WTC11 (cell line): ENCODE measurements around the gene STUB1. TPM values are rescaled to one million over a fixed set of nuclear protein-coding genes. Genes with fewer than 3 reads are reported as not detected.

ENCODE experiments used
- ATAC-seq: fragments of 200-7000 bp; cut with Tn5 transposase; 2 replicates; pipeline ENCODE4 v1.10.0; 2021; ENCODE audit warnings: mild to moderate bottlenecking, moderate library complexity
- CTCF ChIA-PET: fragments of 300-600 bp; sonication (Branson Sonifier 250); formaldehyde crosslinking; loops from one replicate; lab custom pipeline; 2021; ENCODE audit warnings: antibody characterized with exemption; lab: Charles Lee
- POLR2A ChIA-PET: fragments of 350-600 bp; sonication (Branson Sonifier 250); formaldehyde crosslinking; loops from one replicate; lab custom pipeline; 2021; ENCODE audit warnings: antibody characterized with exemption; lab: Charles Lee
- DNase-seq: peaks from one replicate; pipeline ENCODE4 v3.0.0; 2021; ENCODE audit warnings: low spot score
- H3K27ac Mint-ChIP-seq: 2 replicates; pipeline ENCODE4 v1.8.0; 2021; ENCODE audit warnings: mixed read lengths
- H3K27me3 Mint-ChIP-seq: 2 replicates; pipeline ENCODE4 v1.8.0; 2021; ENCODE audit warnings: low read depth, mild to moderate bottlenecking, moderate library complexity, mixed read lengths
- H3K36me3 Mint-ChIP-seq: 2 replicates; pipeline ENCODE4 v1.8.0; 2021; ENCODE audit warnings: mixed read lengths
- H3K4me1 Mint-ChIP-seq: 2 replicates; pipeline ENCODE4 v1.8.0; 2022; ENCODE audit warnings: mixed read lengths
- H3K4me3 Mint-ChIP-seq: 2 replicates; pipeline ENCODE4 v1.8.0; 2021; ENCODE audit warnings: mild to moderate bottlenecking, moderate library complexity, mixed read lengths
- H3K9me3 Mint-ChIP-seq: 2 replicates; pipeline ENCODE4 v1.8.0; 2021; ENCODE audit warnings: mixed read lengths
- ETV6 ChIP-seq: sonication (generic); formaldehyde crosslinking; IDR thresholded peaks from 2 replicates; pipeline ENCODE4 v1.8.1; 2022; ENCODE audit warnings: mild to moderate bottlenecking, missing genetic modification reagents
- FOXJ3 ChIP-seq: sonication (generic); formaldehyde crosslinking; IDR thresholded peaks from 2 replicates; pipeline ENCODE4 v1.9.0; 2021; ENCODE audit warnings: missing genetic modification reagents, mild to moderate bottlenecking, borderline replicate concordance
- GRHL2 ChIP-seq: fragments of 250-450 bp; sonication (Bioruptor Pico); IDR thresholded peaks from 2 replicates; pipeline ENCODE4 v1.8.0; 2022; ENCODE audit warnings: mild to moderate bottlenecking, moderate library complexity; ENCODE audit not compliant: insufficient replicate concordance, severe bottlenecking
- NR2C2 ChIP-seq: sonication (generic); formaldehyde crosslinking; IDR thresholded peaks from 2 replicates; pipeline ENCODE4 v1.8.0; 2022; ENCODE audit warnings: mild to moderate bottlenecking, missing genetic modification reagents
- PRRX2 ChIP-seq: fragments of 250-450 bp; sonication (Bioruptor Pico); IDR thresholded peaks from 2 replicates; pipeline ENCODE4 v1.8.0; 2021; ENCODE audit warnings: mild to moderate bottlenecking
- ZNF317 ChIP-seq: sonication (generic); formaldehyde crosslinking; IDR thresholded peaks from 2 replicates; pipeline ENCODE4 v1.8.1; 2023; ENCODE audit warnings: low read depth, mild to moderate bottlenecking, moderate library complexity, missing genetic modification reagents, borderline replicate concordance
- ZNF416 ChIP-seq: fragments of 250-450 bp; sonication (Bioruptor Pico); IDR thresholded peaks from 2 replicates; pipeline ENCODE4 v1.9.0; 2021; ENCODE audit warnings: mild to moderate bottlenecking, inconsistent platforms
- ZNF423 ChIP-seq: fragments of 250-450 bp; sonication (Bioruptor Pico); IDR thresholded peaks from 2 replicates; pipeline ENCODE4 v2.1.2; 2022; ENCODE audit warnings: mild to moderate bottlenecking, moderate library complexity
- ZNF671 ChIP-seq: fragments of 250-450 bp; sonication (Bioruptor Pico); IDR thresholded peaks from 2 replicates; pipeline ENCODE4 v1.8.0; 2021; ENCODE audit warnings: mild to moderate bottlenecking
- total RNA-seq: library from RNA; stranded (reverse); gene quantifications from 3 replicates; pipeline ENCODE4 v1.2.3, GENCODE V29; 2021
- TF ChIP-seq, protein P1 (sequence below): fragments of 250-450 bp; sonication (Bioruptor Pico); IDR thresholded peaks from 2 replicates; pipeline ENCODE4 v2.1.2; 2022; ENCODE audit warnings: mild to moderate bottlenecking, moderate library complexity
- TF ChIP-seq, protein P2 (sequence below): sonication (generic); formaldehyde crosslinking; IDR thresholded peaks from 2 replicates; pipeline ENCODE4 v1.8.0; 2022; ENCODE audit warnings: mild to moderate bottlenecking, missing genetic modification reagents
- TF ChIP-seq, protein P3 (sequence below): sonication (generic); formaldehyde crosslinking; IDR thresholded peaks from 2 replicates; pipeline ENCODE4 v1.8.0; 2022; ENCODE audit warnings: mild to moderate bottlenecking, missing genetic modification reagents
- TF ChIP-seq, protein P4 (sequence below): sonication (generic); formaldehyde crosslinking; IDR thresholded peaks from 2 replicates; pipeline ENCODE4 v1.8.1; 2023; ENCODE audit warnings: mild to moderate bottlenecking, missing genetic modification reagents, moderate library complexity
- TF ChIP-seq, protein P5 (sequence below): fragments of 250-450 bp; sonication (Bioruptor Pico); IDR thresholded peaks from 2 replicates; pipeline ENCODE4 v1.9.0; 2021; ENCODE audit warnings: mild to moderate bottlenecking, borderline replicate concordance
- TF ChIP-seq, protein P6 (sequence below): sonication (generic); formaldehyde crosslinking; IDR thresholded peaks from 2 replicates; pipeline ENCODE4 v1.8.0; 2023; ENCODE audit warnings: missing genetic modification reagents, mild to moderate bottlenecking, borderline replicate concordance
- TF ChIP-seq, protein P7 (sequence below): sonication (generic); formaldehyde crosslinking; IDR thresholded peaks from 2 replicates; pipeline ENCODE4 v1.8.1; 2022; ENCODE audit warnings: mild to moderate bottlenecking, moderate library complexity, missing genetic modification reagents

Gene STUB1
- total RNA-seq, 1 experiment from 2014 or later = 88.2 TPM

DNA sequence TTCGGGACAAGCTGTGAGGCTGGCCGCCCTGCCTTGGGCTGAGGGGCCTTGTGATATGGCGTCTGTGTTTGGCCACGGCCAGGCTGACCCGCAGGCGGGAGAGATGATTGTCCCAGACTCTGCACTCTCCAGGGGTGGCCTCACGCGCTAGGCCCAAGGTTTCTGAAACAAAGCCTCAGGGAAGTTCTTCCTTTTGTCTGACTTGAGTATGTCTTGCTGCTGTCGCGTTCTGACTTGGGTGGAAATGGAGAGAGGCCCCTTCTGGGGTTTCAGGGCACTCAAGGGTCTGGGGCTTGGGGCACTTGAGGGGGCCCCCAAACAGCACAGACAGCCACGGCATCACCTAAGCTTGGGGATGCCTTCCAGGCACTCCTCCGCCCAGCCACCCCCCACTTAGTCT is 30.9 kb downstream of the STUB1 start:
- H3K27ac Mint-ChIP-seq = no peak overlapping the region
- peaks cover 2% of the 10 kb centered on the region for H3K4me1 Mint-ChIP-seq
- no peak for ATAC-seq
- H3K9me3 Mint-ChIP-seq = no peaks in the 10 kb centered on the region
- peaks cover 64% of the 10 kb centered on the region for H3K27me3 Mint-ChIP-seq
- no peak for TF ChIP-seq ZNF671
- no peak for TF ChIP-seq FOXJ3 (CRISPR knock-in tag)
- TF ChIP-seq, protein P1, sequence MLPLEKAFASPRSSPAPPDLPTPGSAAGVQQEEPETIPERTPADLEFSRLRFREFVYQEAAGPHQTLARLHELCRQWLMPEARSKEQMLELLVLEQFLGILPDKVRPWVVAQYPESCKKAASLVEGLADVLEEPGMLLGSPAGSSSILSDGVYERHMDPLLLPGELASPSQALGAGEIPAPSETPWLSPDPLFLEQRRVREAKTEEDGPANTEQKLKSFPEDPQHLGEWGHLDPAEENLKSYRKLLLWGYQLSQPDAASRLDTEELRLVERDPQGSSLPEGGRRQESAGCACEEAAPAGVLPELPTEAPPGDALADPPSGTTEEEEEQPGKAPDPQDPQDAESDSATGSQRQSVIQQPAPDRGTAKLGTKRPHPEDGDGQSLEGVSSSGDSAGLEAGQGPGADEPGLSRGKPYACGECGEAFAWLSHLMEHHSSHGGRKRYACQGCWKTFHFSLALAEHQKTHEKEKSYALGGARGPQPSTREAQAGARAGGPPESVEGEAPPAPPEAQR (CRISPR knock-in tag) = no peak
- DNase-seq = no peak
- no peaks in the 10 kb centered on the region for H3K36me3 Mint-ChIP-seq
- ChIA-PET POLR2A (interaction anchor here (0.5 kb wide), 1 partner anchor 14 kb away, joined by 3 read pairs; no protein-coding TSS in a partner anchor), CTCF (interaction anchor here (1.3 to 8.8 kb wide), 7 partner anchors 9 to 89 kb away, joined by 3 to 90 read pairs (median 10); partner anchors contain the start of genes ANTKMT, CCDC78, CHTF18 and GNG13)
- H3K4me3 Mint-ChIP-seq = no peak overlapping the region

DNA sequence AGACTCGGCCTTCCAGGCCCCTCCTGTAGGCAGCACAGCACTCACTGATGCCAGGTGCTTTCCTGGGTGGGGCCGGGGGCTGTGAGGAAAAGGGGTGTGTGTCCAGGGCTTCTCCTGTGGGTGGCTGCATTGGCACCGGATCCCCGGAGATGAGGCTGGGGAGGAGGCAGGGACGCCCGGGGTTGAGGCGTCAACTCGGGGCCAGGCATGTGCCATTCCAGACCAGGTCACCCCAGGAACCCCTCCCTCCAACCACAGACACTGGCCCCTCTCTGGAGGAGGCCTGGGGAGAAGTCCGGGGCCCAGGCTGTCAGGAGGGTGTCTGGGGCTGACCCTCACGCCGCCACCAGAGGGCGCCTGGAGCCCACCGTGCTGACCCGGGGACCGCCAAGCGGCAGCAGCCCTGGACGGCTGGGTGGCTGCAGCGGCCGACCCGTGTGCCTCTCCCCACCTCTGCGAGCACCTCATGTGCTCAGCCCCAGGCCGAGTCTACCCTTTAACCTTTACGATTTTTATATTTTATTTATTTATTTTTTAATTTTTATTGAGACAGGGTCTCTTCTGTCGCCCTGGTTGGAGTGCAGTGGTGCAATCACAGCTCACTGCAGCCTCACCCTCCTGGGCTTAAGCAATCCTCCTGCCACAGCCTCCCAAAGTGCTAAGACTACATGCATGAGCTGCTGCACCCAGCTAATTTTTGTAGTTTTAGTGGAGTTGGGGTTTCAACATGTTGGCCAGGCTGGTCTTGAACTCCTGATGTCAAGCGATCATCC is 31.5 kb downstream of the STUB1 start:
- Mint-ChIP-seq H3K36me3 (no peaks in the 10 kb centered on the region), H3K4me1 (peaks cover 7% of the 10 kb centered on the region), H3K4me3 (no peak overlapping the region), H3K27me3 (peaks cover 62% of the 10 kb centered on the region), H3K27ac (no peak overlapping the region), H3K9me3 (no peaks in the 10 kb centered on the region)
- ChIA-PET POLR2A (interaction anchor here (0.7 kb wide), 1 partner anchor 74 kb away, joined by 3 read pairs; no protein-coding TSS in a partner anchor), CTCF (interaction anchor here (0.9 to 8.8 kb wide), 23 partner anchors 8 to 346 kb away, joined by 3 to 90 read pairs (median 6); partner anchors contain the start of genes ANTKMT, CCDC78, CHTF18 and CIAO3)
- DNase-seq (peak; percentile 90), ATAC-seq (peak; percentile 58)
- TF ChIP-seq, protein P2, sequence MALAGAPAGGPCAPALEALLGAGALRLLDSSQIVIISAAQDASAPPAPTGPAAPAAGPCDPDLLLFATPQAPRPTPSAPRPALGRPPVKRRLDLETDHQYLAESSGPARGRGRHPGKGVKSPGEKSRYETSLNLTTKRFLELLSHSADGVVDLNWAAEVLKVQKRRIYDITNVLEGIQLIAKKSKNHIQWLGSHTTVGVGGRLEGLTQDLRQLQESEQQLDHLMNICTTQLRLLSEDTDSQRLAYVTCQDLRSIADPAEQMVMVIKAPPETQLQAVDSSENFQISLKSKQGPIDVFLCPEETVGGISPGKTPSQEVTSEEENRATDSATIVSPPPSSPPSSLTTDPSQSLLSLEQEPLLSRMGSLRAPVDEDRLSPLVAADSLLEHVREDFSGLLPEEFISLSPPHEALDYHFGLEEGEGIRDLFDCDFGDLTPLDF (CRISPR knock-in tag) = no peak
- TF ChIP-seq, protein P3, sequence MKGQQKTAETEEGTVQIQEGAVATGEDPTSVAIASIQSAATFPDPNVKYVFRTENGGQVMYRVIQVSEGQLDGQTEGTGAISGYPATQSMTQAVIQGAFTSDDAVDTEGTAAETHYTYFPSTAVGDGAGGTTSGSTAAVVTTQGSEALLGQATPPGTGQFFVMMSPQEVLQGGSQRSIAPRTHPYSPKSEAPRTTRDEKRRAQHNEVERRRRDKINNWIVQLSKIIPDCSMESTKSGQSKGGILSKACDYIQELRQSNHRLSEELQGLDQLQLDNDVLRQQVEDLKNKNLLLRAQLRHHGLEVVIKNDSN (CRISPR knock-in tag) = no peak
- TF ChIP-seq, protein P4, sequence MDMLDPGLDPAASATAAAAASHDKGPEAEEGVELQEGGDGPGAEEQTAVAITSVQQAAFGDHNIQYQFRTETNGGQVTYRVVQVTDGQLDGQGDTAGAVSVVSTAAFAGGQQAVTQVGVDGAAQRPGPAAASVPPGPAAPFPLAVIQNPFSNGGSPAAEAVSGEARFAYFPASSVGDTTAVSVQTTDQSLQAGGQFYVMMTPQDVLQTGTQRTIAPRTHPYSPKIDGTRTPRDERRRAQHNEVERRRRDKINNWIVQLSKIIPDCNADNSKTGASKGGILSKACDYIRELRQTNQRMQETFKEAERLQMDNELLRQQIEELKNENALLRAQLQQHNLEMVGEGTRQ (CRISPR knock-in tag) = no peak
- no peak for TF ChIP-seq ZNF317 (CRISPR knock-in tag)
- TF ChIP-seq ZNF423 (CRISPR knock-in tag) = 0 out of 2 replicates have a peak, but pooled peaks have one; percentile 34
- no peak for TF ChIP-seq ZNF671
- TF ChIP-seq, protein P5, sequence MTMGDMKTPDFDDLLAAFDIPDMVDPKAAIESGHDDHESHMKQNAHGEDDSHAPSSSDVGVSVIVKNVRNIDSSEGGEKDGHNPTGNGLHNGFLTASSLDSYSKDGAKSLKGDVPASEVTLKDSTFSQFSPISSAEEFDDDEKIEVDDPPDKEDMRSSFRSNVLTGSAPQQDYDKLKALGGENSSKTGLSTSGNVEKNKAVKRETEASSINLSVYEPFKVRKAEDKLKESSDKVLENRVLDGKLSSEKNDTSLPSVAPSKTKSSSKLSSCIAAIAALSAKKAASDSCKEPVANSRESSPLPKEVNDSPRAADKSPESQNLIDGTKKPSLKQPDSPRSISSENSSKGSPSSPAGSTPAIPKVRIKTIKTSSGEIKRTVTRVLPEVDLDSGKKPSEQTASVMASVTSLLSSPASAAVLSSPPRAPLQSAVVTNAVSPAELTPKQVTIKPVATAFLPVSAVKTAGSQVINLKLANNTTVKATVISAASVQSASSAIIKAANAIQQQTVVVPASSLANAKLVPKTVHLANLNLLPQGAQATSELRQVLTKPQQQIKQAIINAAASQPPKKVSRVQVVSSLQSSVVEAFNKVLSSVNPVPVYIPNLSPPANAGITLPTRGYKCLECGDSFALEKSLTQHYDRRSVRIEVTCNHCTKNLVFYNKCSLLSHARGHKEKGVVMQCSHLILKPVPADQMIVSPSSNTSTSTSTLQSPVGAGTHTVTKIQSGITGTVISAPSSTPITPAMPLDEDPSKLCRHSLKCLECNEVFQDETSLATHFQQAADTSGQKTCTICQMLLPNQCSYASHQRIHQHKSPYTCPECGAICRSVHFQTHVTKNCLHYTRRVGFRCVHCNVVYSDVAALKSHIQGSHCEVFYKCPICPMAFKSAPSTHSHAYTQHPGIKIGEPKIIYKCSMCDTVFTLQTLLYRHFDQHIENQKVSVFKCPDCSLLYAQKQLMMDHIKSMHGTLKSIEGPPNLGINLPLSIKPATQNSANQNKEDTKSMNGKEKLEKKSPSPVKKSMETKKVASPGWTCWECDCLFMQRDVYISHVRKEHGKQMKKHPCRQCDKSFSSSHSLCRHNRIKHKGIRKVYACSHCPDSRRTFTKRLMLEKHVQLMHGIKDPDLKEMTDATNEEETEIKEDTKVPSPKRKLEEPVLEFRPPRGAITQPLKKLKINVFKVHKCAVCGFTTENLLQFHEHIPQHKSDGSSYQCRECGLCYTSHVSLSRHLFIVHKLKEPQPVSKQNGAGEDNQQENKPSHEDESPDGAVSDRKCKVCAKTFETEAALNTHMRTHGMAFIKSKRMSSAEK = no peak
- TF ChIP-seq GRHL2 (CRISPR knock-in tag) = no peak
- TF ChIP-seq NR2C2 (CRISPR knock-in tag) = no peak
- TF ChIP-seq, protein P6, sequence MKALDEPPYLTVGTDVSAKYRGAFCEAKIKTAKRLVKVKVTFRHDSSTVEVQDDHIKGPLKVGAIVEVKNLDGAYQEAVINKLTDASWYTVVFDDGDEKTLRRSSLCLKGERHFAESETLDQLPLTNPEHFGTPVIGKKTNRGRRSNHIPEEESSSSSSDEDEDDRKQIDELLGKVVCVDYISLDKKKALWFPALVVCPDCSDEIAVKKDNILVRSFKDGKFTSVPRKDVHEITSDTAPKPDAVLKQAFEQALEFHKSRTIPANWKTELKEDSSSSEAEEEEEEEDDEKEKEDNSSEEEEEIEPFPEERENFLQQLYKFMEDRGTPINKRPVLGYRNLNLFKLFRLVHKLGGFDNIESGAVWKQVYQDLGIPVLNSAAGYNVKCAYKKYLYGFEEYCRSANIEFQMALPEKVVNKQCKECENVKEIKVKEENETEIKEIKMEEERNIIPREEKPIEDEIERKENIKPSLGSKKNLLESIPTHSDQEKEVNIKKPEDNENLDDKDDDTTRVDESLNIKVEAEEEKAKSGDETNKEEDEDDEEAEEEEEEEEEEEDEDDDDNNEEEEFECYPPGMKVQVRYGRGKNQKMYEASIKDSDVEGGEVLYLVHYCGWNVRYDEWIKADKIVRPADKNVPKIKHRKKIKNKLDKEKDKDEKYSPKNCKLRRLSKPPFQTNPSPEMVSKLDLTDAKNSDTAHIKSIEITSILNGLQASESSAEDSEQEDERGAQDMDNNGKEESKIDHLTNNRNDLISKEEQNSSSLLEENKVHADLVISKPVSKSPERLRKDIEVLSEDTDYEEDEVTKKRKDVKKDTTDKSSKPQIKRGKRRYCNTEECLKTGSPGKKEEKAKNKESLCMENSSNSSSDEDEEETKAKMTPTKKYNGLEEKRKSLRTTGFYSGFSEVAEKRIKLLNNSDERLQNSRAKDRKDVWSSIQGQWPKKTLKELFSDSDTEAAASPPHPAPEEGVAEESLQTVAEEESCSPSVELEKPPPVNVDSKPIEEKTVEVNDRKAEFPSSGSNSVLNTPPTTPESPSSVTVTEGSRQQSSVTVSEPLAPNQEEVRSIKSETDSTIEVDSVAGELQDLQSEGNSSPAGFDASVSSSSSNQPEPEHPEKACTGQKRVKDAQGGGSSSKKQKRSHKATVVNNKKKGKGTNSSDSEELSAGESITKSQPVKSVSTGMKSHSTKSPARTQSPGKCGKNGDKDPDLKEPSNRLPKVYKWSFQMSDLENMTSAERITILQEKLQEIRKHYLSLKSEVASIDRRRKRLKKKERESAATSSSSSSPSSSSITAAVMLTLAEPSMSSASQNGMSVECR = no peak
- no peak for TF ChIP-seq PRRX2 (CRISPR knock-in tag)
- TF ChIP-seq ZNF416 = no peak
- TF ChIP-seq, protein P7, sequence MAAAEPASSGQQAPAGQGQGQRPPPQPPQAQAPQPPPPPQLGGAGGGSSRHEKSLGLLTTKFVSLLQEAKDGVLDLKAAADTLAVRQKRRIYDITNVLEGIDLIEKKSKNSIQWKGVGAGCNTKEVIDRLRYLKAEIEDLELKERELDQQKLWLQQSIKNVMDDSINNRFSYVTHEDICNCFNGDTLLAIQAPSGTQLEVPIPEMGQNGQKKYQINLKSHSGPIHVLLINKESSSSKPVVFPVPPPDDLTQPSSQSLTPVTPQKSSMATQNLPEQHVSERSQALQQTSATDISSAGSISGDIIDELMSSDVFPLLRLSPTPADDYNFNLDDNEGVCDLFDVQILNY (CRISPR knock-in tag) = no peak
- no peak for TF ChIP-seq ETV6 (CRISPR knock-in tag)
